WERI-Rb-1 (cell line): Measurements from ENCODE around the gene TAS1R2.

Experiments used
- DNase-seq: peaks from one replicate; pipeline ENCODE4 v3.0.0-alpha.2; 2020
- H3K27ac ChIP-seq: fragments of 250-450 bp; sonication (Bioruptor Pico); 2 replicates; pipeline ENCODE4 v1.5.1; 2020; ENCODE audit warnings: mild to moderate bottlenecking, moderate library complexity
- H3K27me3 ChIP-seq: fragments of 250-450 bp; sonication (Bioruptor Pico); 2 replicates; pipeline ENCODE4 v1.5.1; 2021; ENCODE audit warnings: mild to moderate bottlenecking, low read depth, moderate library complexity; ENCODE audit not compliant: insufficient read depth, severe bottlenecking
- H3K36me3 ChIP-seq: fragments of 250-450 bp; sonication (Bioruptor Pico); 2 replicates; pipeline ENCODE4 v1.5.1; 2020; ENCODE audit warnings: mild to moderate bottlenecking, moderate library complexity
- H3K4me3 ChIP-seq: 2 replicates; pipeline ENCODE4 v1.5.1; 2011; ENCODE audit warnings: low read depth, mild to moderate bottlenecking, control low read depth, low read length
- H3K9me3 ChIP-seq: fragments of 250-450 bp; sonication (Bioruptor Pico); 2 replicates; pipeline ENCODE4 v1.5.1; 2021; ENCODE audit warnings: mild to moderate bottlenecking, moderate library complexity; ENCODE audit not compliant: severe bottlenecking
- CTCF ChIP-seq: IDR thresholded peaks from 2 replicates; pipeline ENCODE4 v1.5.1; 2011; ENCODE audit warnings: low read depth, mild to moderate bottlenecking, control low read depth, inconsistent platforms, low read length

The TAS1R2 gene

GRCh38 chr1:18866314-18866713 is 6.9 kb upstream of the TAS1R2 start:
- DNase-seq: no peak
- H3K4me3 ChIP-seq: no peak overlapping the region
- TF ChIP-seq CTCF: no peak
- H3K27me3 ChIP-seq: peaks cover 3% of the 10 kb centered on the region
- H3K27ac ChIP-seq: no peak overlapping the region
- H3K9me3 ChIP-seq: no peaks in the 10 kb centered on the region
- H3K36me3 ChIP-seq: no peaks in the 10 kb centered on the region

GRCh38 chr1:18865176-18865575 is 5.7 kb upstream of the TAS1R2 start:
- H3K27me3 ChIP-seq: peaks cover 3% of the 10 kb centered on the region

GRCh38 chr1:18861590-18861989 is 2.1 kb upstream of the TAS1R2 start:
- no peak for TF ChIP-seq CTCF
- Histone ChIP-seq H3K27me3 (no peaks in the 10 kb centered on the region), H3K36me3 (no peaks in the 10 kb centered on the region), H3K27ac (no peak overlapping the region), H3K9me3 (no peaks in the 10 kb centered on the region), H3K4me3 (no peak overlapping the region)
- DNase-seq: no peak

More at GRCh38 chr1:18865176-18865575, 5.7 kb upstream of the TAS1R2 start:
- no peak for TF ChIP-seq CTCF
- Histone ChIP-seq H3K27ac (no peak overlapping the region), H3K9me3 (no peaks in the 10 kb centered on the region), H3K36me3 (no peaks in the 10 kb centered on the region), H3K4me3 (no peak overlapping the region)
- DNase-seq: no peak

GRCh38 chr1:18861082-18861481 is 1.6 kb upstream of the TAS1R2 start:
- Histone ChIP-seq H3K4me3 (no peak overlapping the region), H3K27ac (no peak overlapping the region), H3K27me3 (no peaks in the 10 kb centered on the region), H3K9me3 (no peaks in the 10 kb centered on the region), H3K36me3 (no peaks in the 10 kb centered on the region)
- TF ChIP-seq CTCF: no peak
- DNase-seq: no peak

GRCh38 chr1:18858070-18858688 is 1.3 kb downstream of the TAS1R2 start:
- Histone ChIP-seq H3K36me3 (no peaks in the 10 kb centered on the region), H3K9me3 (no peaks in the 10 kb centered on the region), H3K27ac (no peak overlapping the region), H3K27me3 (no peaks in the 10 kb centered on the region), H3K4me3 (no peak overlapping the region)
- DNase-seq: no peak
- no peak for TF ChIP-seq CTCF

- H3K4me3 ChIP-seq: no peak overlapping the region
- H3K36me3 ChIP-seq: no peaks in the 10 kb centered on the region
- no peaks in the 10 kb centered on the region for H3K9me3 ChIP-seq
- no peak for TF ChIP-seq CTCF
- no peak overlapping the region for H3K27ac ChIP-seq
- no peaks in the 10 kb centered on the region for H3K27me3 ChIP-seq
- DNase-seq: no peak
These were observed 3.0 kb downstream of the TAS1R2 start for GRCh38 chr1:18856435-18856834.
